ENCODE results near the gene THAP2.

Gene THAP2

DNA sequence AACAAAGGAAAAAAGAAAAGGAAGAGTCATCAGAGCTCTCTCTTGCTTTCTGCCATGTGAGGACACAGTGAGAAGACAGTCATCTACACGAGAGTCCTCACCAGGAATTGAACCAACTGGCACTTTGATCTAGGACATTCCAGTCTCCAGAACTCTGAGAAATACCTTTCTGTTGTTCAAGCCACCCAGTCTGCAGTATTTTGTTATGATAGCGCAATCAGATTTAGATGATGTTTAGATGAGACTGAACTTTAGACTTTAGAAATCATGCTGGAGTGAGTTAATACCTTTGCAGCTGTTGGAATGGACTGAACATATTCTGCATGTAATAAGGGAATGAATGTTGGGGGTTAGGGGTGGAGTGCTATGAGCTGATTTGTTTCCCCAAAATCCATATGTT, 62.4 kb downstream of the THAP2 start:
- no peak for TF ChIP-seq JUND (IDR thresholded peaks at IDR 0.05; ENCODE audit: low read depth)
- no peak for DNase-seq (ENCODE audit: low read depth in 1 of 2, low spot score in 1 of 2)
- in situ Hi-C loops (cut with HindIII; ENCODE audit: low pct_unique_long_range_greater_than_20kb, low sequenced_read_pairs), result no loop called here

DNA sequence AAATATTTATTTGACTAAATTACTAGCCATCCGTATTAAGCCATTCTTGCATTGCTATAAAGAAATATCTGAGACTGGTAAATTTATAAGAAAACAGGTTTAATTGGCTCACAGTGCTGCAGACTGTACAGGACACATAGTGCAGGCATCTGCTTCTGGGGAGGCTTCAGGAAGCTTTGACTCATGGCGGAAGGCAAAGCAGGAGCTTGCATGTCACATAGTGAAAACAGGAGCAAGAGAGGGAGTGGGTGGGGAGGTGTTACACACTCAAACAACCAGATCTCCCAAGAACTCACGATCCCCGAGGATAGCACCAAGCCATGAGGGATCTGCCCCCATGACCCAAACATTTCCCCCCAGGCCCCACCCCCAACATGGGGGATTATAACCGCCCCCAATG, 63.9 kb downstream of the THAP2 start:
- DNase-seq (ENCODE audit: low read depth in 1 of 2, low spot score in 1 of 2), result no peak
- TF ChIP-seq JUND (IDR thresholded peaks at IDR 0.05; ENCODE audit: low read depth), result no peak
- in situ Hi-C loops (cut with HindIII; ENCODE audit: low pct_unique_long_range_greater_than_20kb, low sequenced_read_pairs), result no loop called here
